HCT116 (cell line): ENCODE data around the gene TMEM125. TPM values are rescaled to one million over a fixed set of nuclear protein-coding genes. Genes with fewer than 3 reads are reported as not detected.

Source experiments
- ATAC-seq: fragments of 200-7000 bp; cut with Tn5 transposase; 2 replicates; pipeline ENCODE4 v1.9.1; 2020; ENCODE audit warnings: mild to moderate bottlenecking, moderate library complexity
- BruUV-seq: library from RNA; stranded (reverse); fragments of 400-500 nt; replicated peaks from 2 replicates; lab custom pipeline; 2021; lab: Mats Ljungman, UMichigan
- CTCF ChIA-PET: fragments of 300-600 bp; sonication (Branson Sonifier 250); formaldehyde crosslinking; loops from one replicate; lab custom pipeline; 2021; ENCODE audit warnings: antibody characterized with exemption; lab: Charles Lee
- POLR2A ChIA-PET: fragments of 300-600, 350-600 bp; sonication (Branson Sonifier 250); formaldehyde crosslinking; loops from one replicate; lab custom pipeline; 2021; ENCODE audit warnings: antibody characterized with exemption; lab: Charles Lee
- RAD21 ChIA-PET, 2 experiments: fragments of 300-600 bp; sonication (Branson Sonifier 250); formaldehyde crosslinking; loops; one replicate each; lab custom pipeline; 2023; ENCODE audit warnings: low total read pairs in 2 of 2; ENCODE audit not compliant: uncharacterized antibody in 2 of 2, unreplicated experiment in 2 of 2, low non-redundant PET in 1 of 2; lab: Charles Lee
- DNase-seq: peaks from one replicate; pipeline ENCODE4 v3.0.0-alpha.2; 2010; ENCODE audit warnings: low read depth, low spot score
- H2AFZ ChIP-seq: fragments of 200-600 bp; shearing (Covaris generic), sonication (generic); 2 replicates; pipeline ENCODE4 v1.6.1; 2017; ENCODE audit warnings: low read depth, mixed run types, mixed read lengths, antibody characterized with exemption, low read length; ENCODE audit not compliant: poor library complexity, severe bottlenecking
- H3K27ac ChIP-seq: 2 replicates; pipeline ENCODE4 v1.5.1; 2012; ENCODE audit warnings: low read depth, low read length
- H3K27me3 ChIP-seq: fragments of 200-600 bp; sonication (generic); 2 replicates; pipeline ENCODE4 v1.6.1; 2016; ENCODE audit warnings: mixed run types, low read length, mixed read lengths; ENCODE audit not compliant: insufficient read depth
- H3K36me3 ChIP-seq, 2 experiments: fragments of 200-500 bp in 1 of 2; fragments of 200-600 bp in 1 of 2; sonication (Bioruptor generic) in 1 of 2; sonication (generic) in 1 of 2; 2 replicates each; pipeline versions ENCODE4 v1.5.1 to v1.6.1; 2014 to 2016; ENCODE audit warnings: low read length in 2 of 2, inconsistent platforms in 1 of 2, mixed read lengths in 1 of 2, mixed run types in 1 of 2; ENCODE audit not compliant: insufficient read depth in 2 of 2, control insufficient read depth in 1 of 2
- H3K4me1 ChIP-seq, 2 experiments: fragments of 200-600 bp in 1 of 2; sonication (generic) in 1 of 2; 2 replicates each; pipeline versions ENCODE4 v1.5.1 to v1.6.1; 2012 to 2017; ENCODE audit warnings: low read length in 2 of 2, inconsistent platforms in 1 of 2, mild to moderate bottlenecking in 1 of 2, mixed read lengths in 1 of 2, mixed run types in 1 of 2, moderate library complexity in 1 of 2; ENCODE audit not compliant: insufficient read depth in 2 of 2, control insufficient read depth in 1 of 2
- H3K4me2 ChIP-seq: fragments of 200-600 bp; sonication (generic); 2 replicates; pipeline ENCODE4 v1.6.1; 2017; ENCODE audit warnings: mixed run types, low read length, mixed read lengths
- H3K4me3 ChIP-seq, 2 experiments: fragments of 200-600 bp in 1 of 2; sonication (generic) in 1 of 2; replicated peaks in 1 of 2; 2 replicates each; pipeline ENCODE4 v1.5.1; 2011 to 2016; ENCODE audit warnings: low read length in 2 of 2, control low read depth in 1 of 2, low read depth in 1 of 2, mild to moderate bottlenecking in 1 of 2, mixed read lengths in 1 of 2, mixed run types in 1 of 2
- H3K79me2 ChIP-seq: fragments of 200-600 bp; sonication (generic); 2 replicates; pipeline ENCODE4 v1.6.1; 2017; ENCODE audit warnings: mild to moderate bottlenecking, mixed run types, low read length, moderate library complexity, mixed read lengths; ENCODE audit not compliant: insufficient read depth
- H3K9ac ChIP-seq: fragments of 200-600 bp; sonication (generic); 2 replicates; pipeline ENCODE4 v1.6.1; 2016; ENCODE audit warnings: low read length, mixed read lengths
- H3K9me2 ChIP-seq: fragments of 200-600 bp; sonication (generic), shearing (Covaris generic); 2 replicates; pipeline ENCODE4 v1.6.1; 2017; ENCODE audit warnings: mixed run types, mild to moderate bottlenecking, moderate library complexity; ENCODE audit not compliant: insufficient read depth
- H3K9me3 ChIP-seq, 2 experiments: fragments of 200-500 bp in 1 of 2; fragments of 200-600 bp in 1 of 2; sonication (Bioruptor generic) in 1 of 2; sonication (generic) in 1 of 2; 2 replicates each; pipeline ENCODE4 v1.6.1; 2014 to 2017; ENCODE audit warnings: low read length in 2 of 2, mixed read lengths in 2 of 2, inconsistent platforms in 1 of 2, low read depth in 1 of 2, mild to moderate bottlenecking in 1 of 2, mixed run types in 1 of 2, moderate library complexity in 1 of 2; ENCODE audit not compliant: control insufficient read depth in 1 of 2, insufficient read depth in 1 of 2
- H4K20me1 ChIP-seq: fragments of 200-600 bp; sonication (generic), shearing (Covaris generic); 2 replicates; pipeline ENCODE4 v1.6.1; 2017; ENCODE audit warnings: mixed run types, mild to moderate bottlenecking, moderate library complexity; ENCODE audit not compliant: insufficient read depth
- CEBPB ChIP-seq: IDR thresholded peaks from 2 replicates; pipeline ENCODE4 v1.6.1; 2012; ENCODE audit warnings: low read depth
- CTCF ChIP-seq, 3 experiments: fragments of 200-600 bp in 1 of 3; sonication (generic) in 1 of 3; IDR thresholded peaks in 2 of 3; conservative IDR thresholded peaks in 1 of 3; 2 replicates each; pipeline ENCODE4 v1.5.1; 2012 to 2017; ENCODE audit warnings: low read depth in 2 of 3, low read length in 2 of 3, antibody characterized with exemption in 1 of 3, borderline replicate concordance in 1 of 3, control low read depth in 1 of 3, mild to moderate bottlenecking in 1 of 3, mixed read lengths in 1 of 3, mixed run types in 1 of 3, moderate library complexity in 1 of 3; ENCODE audit not compliant: insufficient read depth in 1 of 3
- EGR1 ChIP-seq: IDR thresholded peaks from 2 replicates; pipeline ENCODE4 v1.6.1; 2012; ENCODE audit warnings: low read depth
- ELF1 ChIP-seq: IDR thresholded peaks from 2 replicates; pipeline ENCODE4 v1.6.1; 2012; ENCODE audit warnings: low read depth, borderline replicate concordance
- EZH2 ChIP-seq: fragments of 200-600 bp; sonication (generic); IDR thresholded peaks from 2 replicates; pipeline ENCODE4 v1.6.1; 2017; ENCODE audit warnings: antibody characterized with exemption, mixed run types
- FOSL1 ChIP-seq: IDR thresholded peaks from 2 replicates; pipeline ENCODE4 v1.6.1; 2012; ENCODE audit warnings: low read depth
- JUND ChIP-seq: IDR thresholded peaks from 2 replicates; pipeline ENCODE4 v1.6.1; 2012
- POLR2A ChIP-seq: IDR thresholded peaks from 2 replicates; pipeline ENCODE4 v1.7.0; 2011; ENCODE audit warnings: borderline replicate concordance; ENCODE audit not compliant: insufficient read depth, insufficient read length; ENCODE audit errors: extremely low read depth
- RAD21 ChIP-seq: IDR thresholded peaks from 2 replicates; pipeline ENCODE4 v1.6.1; 2012; ENCODE audit warnings: low read depth, mild to moderate bottlenecking
- SIN3A ChIP-seq: IDR thresholded peaks from 2 replicates; pipeline ENCODE4 v1.6.1; 2012; ENCODE audit warnings: low read depth
- SP1 ChIP-seq: IDR thresholded peaks from 2 replicates; pipeline ENCODE4 v1.6.1; 2012; ENCODE audit warnings: low read depth
- TCF7L2 ChIP-seq: IDR thresholded peaks from 2 replicates; pipeline ENCODE4 v1.7.0; 2011; ENCODE audit warnings: borderline replicate concordance, inconsistent platforms; ENCODE audit not compliant: insufficient read depth, insufficient read length; ENCODE audit errors: extremely low read depth
- ZBTB33 ChIP-seq: IDR thresholded peaks from 2 replicates; pipeline ENCODE4 v1.6.1; 2011; ENCODE audit warnings: mild to moderate bottlenecking, low read length, moderate library complexity; ENCODE audit not compliant: insufficient replicate concordance; ENCODE audit errors: extremely low read depth
- ZNF274 ChIP-seq: fragments of 200-500 bp; sonication (Bioruptor generic); IDR thresholded peaks from 2 replicates; pipeline ENCODE4 v1.6.1; 2014; ENCODE audit warnings: mild to moderate bottlenecking, low read depth, low read length, inconsistent platforms
- intact Hi-C: fragments of 100-400 bp; cut with micrococcal nuclease; formaldehyde crosslinking; loops from 2 replicates; pipeline ENCODE4 v1.10.0; 2022
- total RNA-seq: library from RNA; stranded (reverse); gene quantifications from one replicate; pipeline ENCODE4 v1.2.1, GENCODE V29; 2021; ENCODE audit not compliant: unreplicated experiment
- TF ChIP-seq, protein P1 (sequence below): IDR thresholded peaks from 2 replicates; pipeline ENCODE4 v1.6.1; 2012

Gene TMEM125
- total RNA-seq, 1 experiment from 2014 or later = 13.9 TPM

DNA sequence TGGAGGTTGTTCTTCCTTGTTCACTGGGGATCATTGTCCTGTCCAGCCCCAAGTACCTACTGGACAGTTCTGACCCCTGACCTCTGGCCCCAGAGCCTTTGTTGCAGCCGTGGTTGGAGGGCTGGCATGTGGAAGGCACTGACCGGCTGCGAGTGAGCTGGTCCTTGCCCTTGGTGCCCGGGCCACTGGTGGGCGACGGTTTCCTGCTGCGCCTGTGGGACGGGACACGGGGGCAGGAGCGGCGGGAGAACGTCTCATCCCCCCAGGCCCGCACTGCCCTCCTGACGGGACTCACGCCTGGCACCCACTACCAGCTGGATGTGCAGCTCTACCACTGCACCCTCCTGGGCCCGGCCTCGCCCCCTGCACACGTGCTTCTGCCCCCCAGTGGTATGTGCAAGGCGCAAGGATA, 42.4 kb downstream of the TMEM125 start:
- Histone ChIP-seq H3K4me2 (no peak overlapping the region), H3K4me3 (no peak overlapping the region)
- intact Hi-C loops = no loop called here
- ATAC-seq = no peak
- TF ChIP-seq ZNF274 (no peak), SIN3A (no peak), CEBPB (no peak), ELF1 (no peak), RAD21 (no peak), EZH2 (no peak), FOSL1 (no peak), EGR1 (no peak), TCF7L2 (no peak), POLR2A (no peak), ZBTB33 (no peak), CTCF (IDR thresholded peaks at IDR 0.05 in 2 of 3, conservative IDR thresholded peaks at IDR 0.05 in 1 of 3; ENCODE audit: borderline replicate concordance in 1 of 3, insufficient read depth in 1 of 3, low read depth in 2 of 3, low read length in 2 of 3) (no peak), JUND (no peak), SP1 (no peak)
- TF ChIP-seq, protein P1, sequence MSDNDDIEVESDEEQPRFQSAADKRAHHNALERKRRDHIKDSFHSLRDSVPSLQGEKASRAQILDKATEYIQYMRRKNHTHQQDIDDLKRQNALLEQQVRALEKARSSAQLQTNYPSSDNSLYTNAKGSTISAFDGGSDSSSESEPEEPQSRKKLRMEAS = no peak
- TF ChIP-seq, all 23 proteins: peak for 0
- Histone ChIP-seq H4K20me1 (no peaks in the 10 kb centered on the region), H3K4me1 (no peaks in the 10 kb centered on the region), H3K27ac (no peak overlapping the region), H3K79me2 (no peaks in the 10 kb centered on the region), H3K9me3 (no peaks in the 10 kb centered on the region), H3K27me3 (no peaks in the 10 kb centered on the region), H3K9ac (no peak overlapping the region), H3K36me3 (no peaks in the 10 kb centered on the region), H2AFZ (no peak overlapping the region), H3K9me2 (no peaks in the 10 kb centered on the region)
- no peak for DNase-seq
- ChIA-PET CTCF (no interaction called here), RAD21 (no interaction called here), POLR2A (no interaction called here)
- BruUV-seq = no TSS peak
